Keratinocyte (primary cell): ENCODE data around the gene HPX. TPM values are rescaled to one million over a fixed set of nuclear protein-coding genes. Genes with fewer than 3 reads are reported as not detected.

ENCODE experiments used
- DNase-seq: peaks from one replicate; pipeline ENCODE4 v3.0.0-alpha.2; 2011; ENCODE audit warnings: low read depth, missing footprints, low spot score
- FAIRE-seq: peaks from 2 replicates; lab custom pipeline; 2011; peaks lifted over from hg19 to GRCh38; lab: Jason Lieb, UNC
- H2AFZ ChIP-seq: 2 replicates; pipeline ENCODE4 v1.6.0; 2012; ENCODE audit warnings: low read length, control low read depth, inconsistent platforms; ENCODE audit not compliant: control insufficient read depth
- H3K27ac ChIP-seq: 2 replicates; pipeline ENCODE4 v1.5.1; 2011; ENCODE audit warnings: low read length; ENCODE audit not compliant: control insufficient read depth, insufficient read depth
- H3K27me3 ChIP-seq: 3 replicates; pipeline ENCODE4 v1.6.0; 2011; ENCODE audit warnings: low read length; ENCODE audit not compliant: control insufficient read depth, insufficient read depth; ENCODE audit errors: extremely low read depth
- H3K36me3 ChIP-seq, 2 experiments: 2 replicates in 1 of 2; 3 replicates in 1 of 2; pipeline ENCODE4 v1.5.1; 2011; ENCODE audit warnings: low read length in 2 of 2, mild to moderate bottlenecking in 1 of 2; ENCODE audit not compliant: control insufficient read depth in 2 of 2, insufficient read depth in 2 of 2; ENCODE audit errors: extremely low read depth in 1 of 2
- H3K4me1 ChIP-seq: 3 replicates; pipeline ENCODE4 v1.5.1; 2011; ENCODE audit warnings: low read length; ENCODE audit not compliant: control insufficient read depth, insufficient read depth; ENCODE audit errors: extremely low read depth
- H3K4me2 ChIP-seq: 3 replicates; pipeline ENCODE4 v1.6.0; 2011; ENCODE audit warnings: low read depth, low read length; ENCODE audit not compliant: control insufficient read depth, insufficient read depth; ENCODE audit errors: extremely low read depth
- H3K4me3 ChIP-seq, 3 experiments: fragments of 200-600 bp in 1 of 3; sonication (generic) in 1 of 3; 2 replicates in 2 of 3; 3 replicates in 1 of 3; pipeline ENCODE4 v1.5.1; 2011 to 2016; ENCODE audit warnings: low read length in 3 of 3, mild to moderate bottlenecking in 3 of 3, control low read depth in 2 of 3, inconsistent platforms in 1 of 3, low read depth in 1 of 3, mixed read lengths in 1 of 3, mixed run types in 1 of 3, moderate library complexity in 1 of 3; ENCODE audit not compliant: control insufficient read depth in 2 of 3, insufficient read depth in 2 of 3; ENCODE audit errors: extremely low read depth in 1 of 3
- H3K79me2 ChIP-seq: 2 replicates; pipeline ENCODE4 v1.6.0; 2012; ENCODE audit warnings: low read length; ENCODE audit not compliant: control insufficient read depth, insufficient read depth
- H3K9ac ChIP-seq: 3 replicates; pipeline ENCODE4 v1.6.0; 2011; ENCODE audit warnings: low read length; ENCODE audit not compliant: control insufficient read depth, insufficient read depth; ENCODE audit errors: extremely low read depth
- H3K9me1 ChIP-seq: 3 replicates; pipeline ENCODE4 v1.6.0; 2011; ENCODE audit warnings: low read length; ENCODE audit not compliant: control insufficient read depth, insufficient read depth; ENCODE audit errors: extremely low read depth
- H3K9me3 ChIP-seq: 2 replicates; pipeline ENCODE4 v1.5.1; 2012; ENCODE audit warnings: low read depth, low read length; ENCODE audit not compliant: control insufficient read depth
- H4K20me1 ChIP-seq: 3 replicates; pipeline ENCODE4 v1.6.0; 2011; ENCODE audit warnings: low read length; ENCODE audit not compliant: control insufficient read depth, insufficient read depth; ENCODE audit errors: extremely low read depth
- CTCF ChIP-seq, 3 experiments: IDR thresholded peaks in 1 of 3; conservative IDR thresholded peaks in 1 of 3; optimal IDR thresholded peaks in 1 of 3; 2 replicates in 2 of 3; 3 replicates in 1 of 3; pipeline versions ENCODE3 to v1.5.1; 2011; ENCODE audit warnings: low read length in 3 of 3, mild to moderate bottlenecking in 3 of 3, moderate library complexity in 2 of 3, control low read depth in 1 of 3, inconsistent platforms in 1 of 3; ENCODE audit not compliant: insufficient read depth in 2 of 3; ENCODE audit errors: extremely low read depth in 1 of 3
- EZH2 ChIP-seq: IDR thresholded peaks from one replicate; pipeline ENCODE4 v1.6.1; 2012; ENCODE audit warnings: inconsistent platforms, mild to moderate bottlenecking, low read length, moderate library complexity
- dilution Hi-C: fragments of 300-500 bp; cut with MboI; formaldehyde crosslinking; loops from one replicate; pipeline ENCODE4 v1.7.0; 2020; ENCODE audit warnings: low sequenced_read_pairs; ENCODE audit not compliant: extremely low pct_ligation_motif_present
- polyA plus RNA-seq, 5 experiments: library from polyadenylated mRNA; depleted of rRNA in 3 of 5; stranded (reverse) in 3 of 5; stranded (forward) in 1 of 5; unstranded in 1 of 5; fragments of >200 nt; gene quantifications; 1 replicate in 1 of 5; 2 replicates in 3 of 5; 3 replicates in 1 of 5; pipeline versions ENCODE4 v1.2.1 to v1.2.3, GENCODE V29; 2011 to 2012; ENCODE audit warnings: missing spikeins in 2 of 5, low read depth in 1 of 5, low replicate concordance in 1 of 5

HPX gene
- polyA plus RNA-seq, 1 donor (not counting 4 experiments of a cell fraction or from before 2014, with no cell fraction given) = 0.76 TPM

GRCh38 chr11:6413791-6414201 lies 27.0 kb downstream of the HPX start:
- H4K20me1 ChIP-seq = no peaks in the 10 kb centered on the region
- TF ChIP-seq CTCF (optimal IDR thresholded peaks at IDR 0.05 in 1 of 3, IDR thresholded peaks at IDR 0.05 in 1 of 3, conservative IDR thresholded peaks at IDR 0.05 in 1 of 3; ENCODE audit: extremely low read depth in 1 of 3, insufficient read depth in 2 of 3, low read length in 3 of 3) (no peak), EZH2 (no peak)
- H3K27ac ChIP-seq = no peak overlapping the region
- H3K4me2 ChIP-seq = no peak overlapping the region
- no peak overlapping the region for H3K4me3 ChIP-seq
- no peaks in the 10 kb centered on the region for H3K9me3 ChIP-seq
- H3K36me3 ChIP-seq = no peaks in the 10 kb centered on the region
- no peaks in the 10 kb centered on the region for H3K9me1 ChIP-seq
- dilution Hi-C loops = no loop called here
- DNase-seq (no peak), FAIRE-seq (no peak)
- H3K4me1 ChIP-seq = peaks cover 3% of the 10 kb centered on the region
- H2AFZ ChIP-seq = no peak overlapping the region
- H3K27me3 ChIP-seq = peaks cover 6% of the 10 kb centered on the region
- H3K79me2 ChIP-seq = no peaks in the 10 kb centered on the region
- no peak overlapping the region for H3K9ac ChIP-seq

DNA sequence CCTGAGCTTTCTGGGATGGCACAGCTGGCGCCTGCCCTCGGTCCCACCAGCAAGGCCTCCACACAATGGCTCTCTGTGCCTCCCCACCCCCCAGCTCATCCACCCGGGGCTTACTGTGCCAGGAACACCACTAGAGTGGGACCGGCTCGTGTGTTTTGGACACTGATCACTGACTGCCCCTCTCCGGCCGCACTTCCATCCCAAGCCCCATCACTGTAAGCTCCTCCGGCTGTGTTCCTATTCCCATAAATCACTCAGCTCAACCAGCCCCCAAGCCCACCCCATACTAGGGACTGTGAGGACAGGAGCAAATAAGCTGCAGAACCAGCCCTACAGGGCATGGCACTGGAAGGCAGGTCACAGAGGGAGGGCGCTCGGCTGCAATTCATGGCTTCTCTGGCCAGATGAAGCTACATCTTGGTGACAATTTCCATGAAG lies 29.2 kb downstream of the HPX start:
- Histone ChIP-seq H3K9ac (no peak overlapping the region), H3K9me1 (no peaks in the 10 kb centered on the region), H3K27ac (no peak overlapping the region), H3K4me3 (no peak overlapping the region), H3K79me2 (no peaks in the 10 kb centered on the region), H3K36me3 (no peaks in the 10 kb centered on the region), H2AFZ (no peak overlapping the region), H3K9me3 (no peaks in the 10 kb centered on the region), H3K27me3 (no peaks in the 10 kb centered on the region), H3K4me1 (no peaks in the 10 kb centered on the region), H3K4me2 (no peak overlapping the region), H4K20me1 (no peaks in the 10 kb centered on the region)
- DNase-seq (no peak), FAIRE-seq (no peak)
- dilution Hi-C loops = no loop called here
- TF ChIP-seq EZH2 = no peak
- no peak for TF ChIP-seq CTCF (optimal IDR thresholded peaks at IDR 0.05 in 1 of 3, IDR thresholded peaks at IDR 0.05 in 1 of 3, conservative IDR thresholded peaks at IDR 0.05 in 1 of 3; ENCODE audit: extremely low read depth in 1 of 3, insufficient read depth in 2 of 3, low read length in 3 of 3)
